ENCODE data around the gene ZNF808. TPM values are rescaled to one million over a fixed set of nuclear protein-coding genes. Genes with fewer than 3 reads are reported as not detected.
A peak's percentile ranks its signal among the peaks of the same experiment; 100 is the strongest.
"Not testable (repeated sequence)": the region's sequence is repeated elsewhere in the genome, so short reads cannot be mapped to it uniquely, and the experiment has no call there.

ZNF808 gene
- total RNA-seq, 2 donors from 2014 or later, result 22.0 to 30.3 TPM

- peak; percentile 79 for DNase-seq (ENCODE audit: low spot score)
- TF ChIP-seq, protein P1, sequence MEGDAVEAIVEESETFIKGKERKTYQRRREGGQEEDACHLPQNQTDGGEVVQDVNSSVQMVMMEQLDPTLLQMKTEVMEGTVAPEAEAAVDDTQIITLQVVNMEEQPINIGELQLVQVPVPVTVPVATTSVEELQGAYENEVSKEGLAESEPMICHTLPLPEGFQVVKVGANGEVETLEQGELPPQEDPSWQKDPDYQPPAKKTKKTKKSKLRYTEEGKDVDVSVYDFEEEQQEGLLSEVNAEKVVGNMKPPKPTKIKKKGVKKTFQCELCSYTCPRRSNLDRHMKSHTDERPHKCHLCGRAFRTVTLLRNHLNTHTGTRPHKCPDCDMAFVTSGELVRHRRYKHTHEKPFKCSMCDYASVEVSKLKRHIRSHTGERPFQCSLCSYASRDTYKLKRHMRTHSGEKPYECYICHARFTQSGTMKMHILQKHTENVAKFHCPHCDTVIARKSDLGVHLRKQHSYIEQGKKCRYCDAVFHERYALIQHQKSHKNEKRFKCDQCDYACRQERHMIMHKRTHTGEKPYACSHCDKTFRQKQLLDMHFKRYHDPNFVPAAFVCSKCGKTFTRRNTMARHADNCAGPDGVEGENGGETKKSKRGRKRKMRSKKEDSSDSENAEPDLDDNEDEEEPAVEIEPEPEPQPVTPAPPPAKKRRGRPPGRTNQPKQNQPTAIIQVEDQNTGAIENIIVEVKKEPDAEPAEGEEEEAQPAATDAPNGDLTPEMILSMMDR (IDR thresholded peaks at IDR 0.05), result peak in 1 of 2 donors; percentile 29
- Histone ChIP-seq H3K27ac (peak overlapping the region; percentile 71 to 83), H3K9me3 (no peaks in the 10 kb centered on the region), H3K27me3 (no peaks in the 10 kb centered on the region), H3K4me1 (peaks cover 0 to 13% of the 10 kb centered on the region in 2 donors), H3K4me3 (peak overlapping the region; percentile 49 to 60), H3K36me3 (peaks cover 5% of the 10 kb centered on the region)
Measured at GRCh38 chr19:52535771-52536447, 8.4 kb downstream of the ZNF808 start.

DNA sequence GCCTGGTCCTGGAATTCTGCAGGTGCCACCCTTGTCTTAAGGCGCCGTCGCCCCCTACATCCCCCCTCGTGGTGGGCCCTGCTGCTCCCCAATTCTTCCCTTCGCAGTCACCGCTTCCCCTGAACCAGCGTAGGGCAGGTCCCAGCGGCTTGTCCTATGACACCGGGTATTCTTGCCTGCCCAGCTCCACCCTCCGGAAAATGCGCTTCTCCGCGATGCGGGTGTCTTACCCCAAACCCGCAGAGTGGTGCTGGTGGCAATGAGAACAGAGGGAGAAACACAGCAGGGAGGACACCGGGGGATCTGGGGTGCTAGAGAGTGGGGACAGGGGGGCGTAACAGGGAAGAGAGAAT lies 9.0 kb downstream of the ZNF808 start:
- Histone ChIP-seq H3K9me3 (no peaks in the 10 kb centered on the region), H3K36me3 (peaks cover 5% of the 10 kb centered on the region), H3K27me3 (no peaks in the 10 kb centered on the region), H3K27ac (peak overlapping the region; percentile 71 to 83), H3K4me3 (peak overlapping the region; percentile 49 to 60), H3K4me1 (peaks cover 0 to 13% of the 10 kb centered on the region in 2 donors)
- TF ChIP-seq, protein P1 (IDR thresholded peaks at IDR 0.05), result no peak
- DNase-seq (ENCODE audit: low spot score), result no peak

- not testable (repeated sequence) for DNase-seq (ENCODE audit: low spot score); H3K27me3 ChIP-seq; H3K27ac ChIP-seq; H3K36me3 ChIP-seq; H3K9me3 ChIP-seq; H3K4me3 ChIP-seq
- peaks cover 0 to 13% of the 10 kb centered on the region in 2 donors for H3K4me1 ChIP-seq
Measured at GRCh38 chr19:52538815-52539214, 11.3 kb downstream of the ZNF808 start.

GRCh38 chr19:52541176-52541575 lies 13.7 kb downstream of the ZNF808 start:
- not testable (repeated sequence) for H3K4me3 ChIP-seq; H3K4me1 ChIP-seq; H3K27me3 ChIP-seq; H3K9me3 ChIP-seq; H3K27ac ChIP-seq; DNase-seq (ENCODE audit: low spot score)
- H3K36me3 ChIP-seq, result peaks cover 17% of the 10 kb centered on the region

GRCh38 chr19:52541608-52542007 lies 14.1 kb downstream of the ZNF808 start:
- Histone ChIP-seq H3K4me1 (no peaks in the 10 kb centered on the region), H3K4me3 (no peak overlapping the region), H3K27ac (no peak overlapping the region), H3K27me3 (no peaks in the 10 kb centered on the region), H3K36me3 (peaks cover 17% of the 10 kb centered on the region), H3K9me3 (no peaks in the 10 kb centered on the region)
- DNase-seq (ENCODE audit: low spot score), result no peak
- TF ChIP-seq, protein P1 (IDR thresholded peaks at IDR 0.05), result no peak

- H3K36me3 ChIP-seq, result peaks cover 21% of the 10 kb centered on the region
- not testable (repeated sequence) for H3K4me3 ChIP-seq; H3K4me1 ChIP-seq; H3K9me3 ChIP-seq; H3K27me3 ChIP-seq; H3K27ac ChIP-seq; DNase-seq (ENCODE audit: low spot score)
Measured at GRCh38 chr19:52542541-52542940, 15.1 kb downstream of the ZNF808 start.

DNA sequence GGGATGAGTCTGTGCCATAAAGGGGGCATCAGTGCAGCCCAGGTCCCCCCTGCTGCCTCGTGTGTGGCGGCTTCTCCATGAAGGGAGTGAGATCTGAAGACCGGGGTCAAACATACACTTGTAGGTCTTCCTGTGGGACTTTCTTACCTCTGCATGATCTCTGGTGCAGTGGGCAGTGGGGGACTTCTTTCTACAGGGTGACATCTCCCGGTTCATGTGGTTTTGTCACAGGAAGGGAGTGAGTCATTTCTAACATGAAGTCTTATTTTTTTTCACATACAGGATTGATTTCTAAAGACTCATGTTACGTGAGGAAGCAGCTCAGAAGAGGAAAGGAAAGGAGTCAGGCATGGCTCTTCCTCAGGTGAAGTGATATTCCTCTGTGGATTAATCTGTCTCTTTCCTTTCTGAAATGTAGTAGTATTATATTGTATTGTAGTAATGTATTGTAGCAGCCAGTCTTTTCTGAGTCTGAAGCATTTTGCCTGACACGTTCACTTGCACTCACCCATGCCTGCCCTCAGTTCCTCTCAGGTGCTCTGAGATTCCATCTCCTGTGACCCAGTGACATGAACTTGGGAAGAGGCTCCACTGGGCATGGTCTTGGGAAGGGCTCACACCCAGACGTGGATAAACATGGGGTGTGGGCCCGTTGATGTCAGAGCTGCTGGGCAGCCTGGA lies 15.7 kb downstream of the ZNF808 start:
- no peak overlapping the region for H3K4me3 ChIP-seq
- no peaks in the 10 kb centered on the region for H3K4me1 ChIP-seq
- H3K36me3 ChIP-seq, result peaks cover 27% of the 10 kb centered on the region
- H3K9me3 ChIP-seq, result no peaks in the 10 kb centered on the region
- H3K27me3 ChIP-seq, result no peaks in the 10 kb centered on the region
- no peak overlapping the region for H3K27ac ChIP-seq
- no peak for DNase-seq (ENCODE audit: low spot score)
- TF ChIP-seq, protein P1 (IDR thresholded peaks at IDR 0.05), result no peak
